PC-3 (cell line): Measurements from ENCODE around the gene ARSD.

Source experiments
- CTCF ChIP-seq: fragments of 300-600 bp; sonication (generic); conservative IDR thresholded peaks from 2 replicates; pipeline ENCODE4 v1.5.1; 2017; ENCODE audit warnings: antibody characterized with exemption, low read depth, mild to moderate bottlenecking, low read length
- EZH2 ChIP-seq: fragments of 300-600 bp; sonication (generic); IDR thresholded peaks from one replicate; pipeline ENCODE4 v1.6.1; 2017; ENCODE audit warnings: antibody characterized with exemption, mild to moderate bottlenecking, low read length; ENCODE audit not compliant: unreplicated experiment
- EZH2phosphoT487 ChIP-seq: fragments of 300-600 bp; sonication (generic); IDR thresholded peaks from 2 replicates; pipeline ENCODE4 v1.6.1; 2018; ENCODE audit warnings: mild to moderate bottlenecking, antibody characterized with exemption, low read length, borderline replicate concordance

DNA sequence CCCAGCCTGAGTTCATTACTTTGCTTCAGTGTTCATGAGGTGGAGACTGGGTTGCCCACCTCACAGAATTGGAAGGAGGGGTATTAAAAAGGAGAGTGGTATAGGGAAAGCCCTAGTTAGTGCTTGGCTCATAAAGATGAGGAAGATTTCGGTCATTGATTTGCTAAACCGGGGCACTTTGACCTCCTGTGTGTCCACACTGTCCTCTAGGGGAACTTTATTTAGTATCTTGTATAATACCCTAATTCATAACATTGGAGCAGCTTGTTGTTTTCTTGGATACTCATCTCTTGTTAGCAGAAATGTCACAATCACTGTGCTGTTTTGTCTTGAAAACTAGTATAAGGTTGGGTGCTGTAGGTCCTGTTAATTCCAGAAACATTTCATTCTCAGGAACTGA, 50.6 kb downstream of the ARSD start:
- TF ChIP-seq CTCF (no peak), EZH2 (no peak), EZH2phosphoT487 (no peak)
